Naive thymus-derived CD4-positive, alpha-beta T cell (primary cell): Measurements from ENCODE around the gene PTGES. TPM values are rescaled to one million over a fixed set of nuclear protein-coding genes. Genes with fewer than 3 reads are reported as not detected.
"Not testable (repeated sequence)": the region's sequence is repeated elsewhere in the genome, so short reads cannot be mapped to it uniquely, and the experiment has no call there.

Source experiments
- ATAC-seq: fragments of 150-1000 bp; cut with Tn5 transposase; 2 replicates; pipeline ENCODE4 v1.10.0; 2021; ENCODE audit warnings: mild to moderate bottlenecking, moderate library complexity
- CTCF ChIA-PET: fragments of 350-600 bp; sonication (Branson Sonifier 250); formaldehyde crosslinking; loops from one replicate; lab custom pipeline; 2021; ENCODE audit warnings: antibody characterized with exemption; lab: Charles Lee
- POLR2A ChIA-PET: fragments of 350-600 bp; sonication (Branson Sonifier 250); formaldehyde crosslinking; loops from one replicate; lab custom pipeline; 2021; ENCODE audit warnings: antibody characterized with exemption, inconsistent platforms; lab: Charles Lee
- DNase-seq, 9 donors: peaks; one replicate each; pipeline versions ENCODE4 v3.0.0 to v3.0.0-alpha.2; 2020 to 2022; ENCODE audit warnings: mixed read lengths in 1 of 9
- H3K27ac ChIP-seq: one replicate; pipeline ENCODE4 v1.7.0; 2013; ENCODE audit warnings: mild to moderate bottlenecking, low read depth, low read length, moderate library complexity
- H3K27me3 ChIP-seq, 2 donors: one replicate each; pipeline ENCODE4 v1.7.0; 2013; ENCODE audit warnings: low read length in 2 of 2, mild to moderate bottlenecking in 2 of 2, moderate library complexity in 2 of 2; ENCODE audit not compliant: control insufficient read depth in 2 of 2, insufficient read depth in 2 of 2
- H3K36me3 ChIP-seq, 3 experiments: 1 replicate in 2 of 3; 2 replicates in 1 of 3; pipeline ENCODE4 v1.7.0; 2013; ENCODE audit warnings: low read length in 3 of 3, mild to moderate bottlenecking in 3 of 3, moderate library complexity in 1 of 3; ENCODE audit not compliant: insufficient read depth in 3 of 3, control insufficient read depth in 2 of 3
- H3K4me1 ChIP-seq, 2 donors: one replicate each; pipeline ENCODE4 v1.7.0; 2013; ENCODE audit warnings: low read length in 2 of 2, mild to moderate bottlenecking in 2 of 2, moderate library complexity in 1 of 2; ENCODE audit not compliant: control insufficient read depth in 2 of 2, insufficient read depth in 2 of 2
- H3K4me3 ChIP-seq: 2 replicates; pipeline ENCODE4 v1.7.0; 2013; ENCODE audit warnings: mild to moderate bottlenecking, low read length
- H3K9me3 ChIP-seq, 3 experiments: 1 replicate in 2 of 3; 2 replicates in 1 of 3; pipeline ENCODE4 v1.7.0; 2013; ENCODE audit warnings: low read length in 3 of 3; ENCODE audit not compliant: control insufficient read depth in 2 of 3
- H3K27ac Mint-ChIP-seq, 9 donors: one replicate each; pipeline ENCODE4 v1.8.0; 2020 to 2022; ENCODE audit warnings: mixed read lengths in 9 of 9, mild to moderate bottlenecking in 8 of 9, moderate library complexity in 5 of 9, inconsistent platforms in 2 of 9
- H3K27me3 Mint-ChIP-seq, 5 donors: one replicate each; pipeline ENCODE4 v1.8.0; 2021 to 2022; ENCODE audit warnings: mixed read lengths in 5 of 5, mild to moderate bottlenecking in 1 of 5
- H3K36me3 Mint-ChIP-seq, 5 donors: one replicate each; pipeline ENCODE4 v1.8.0; 2020 to 2022; ENCODE audit warnings: mixed read lengths in 5 of 5, mild to moderate bottlenecking in 3 of 5, inconsistent platforms in 1 of 5
- H3K4me1 Mint-ChIP-seq, 7 donors: one replicate each; pipeline ENCODE4 v1.8.0; 2020 to 2022; ENCODE audit warnings: mixed read lengths in 7 of 7, mild to moderate bottlenecking in 3 of 7, inconsistent platforms in 1 of 7
- H3K4me3 Mint-ChIP-seq, 10 donors: one replicate each; pipeline ENCODE4 v1.8.0; 2020 to 2022; ENCODE audit warnings: mild to moderate bottlenecking in 10 of 10, mixed read lengths in 10 of 10, moderate library complexity in 6 of 10, inconsistent platforms in 2 of 10
- H3K9me3 Mint-ChIP-seq, 11 donors: one replicate each; pipeline ENCODE4 v1.8.0; 2020 to 2022; ENCODE audit warnings: mixed read lengths in 11 of 11, mild to moderate bottlenecking in 4 of 11, inconsistent platforms in 1 of 11, moderate library complexity in 1 of 11
- intact Hi-C, 2 donors: fragments of 100-400 bp; cut with micrococcal nuclease; formaldehyde crosslinking; loops; one replicate each; pipeline ENCODE4 v1.15.1; 2023
- polyA plus RNA-seq, 2 donors: library from polyadenylated mRNA; unstranded; fragments of 300-500 nt; fragmentation: Illumina TruSeq; gene quantifications; one replicate each; pipeline ENCODE4 v1.2.3, GENCODE V29; 2021
- total RNA-seq, 6 experiments: library from RNA in 5 of 6; stranded (reverse) in 5 of 6; gene quantifications; 1 replicate in 5 of 6; 2 replicates in 1 of 6; pipeline ENCODE4 v1.2.3 and lab custom pipeline; 2021 to 2026

The PTGES gene
- total and polyA plus RNA-seq, 7 experiments from 2014 or later: 0.19 to 1.1 (median 0.50) TPM; not detected in 4

GRCh38 chr9:129785866-129786265 lies 33.0 kb upstream of the PTGES start:
- peaks cover 5 to 14% (median 8%) of the 10 kb centered on the region in 7 donors for H3K4me1 Mint-ChIP-seq
- ChIA-PET POLR2A (no interaction called here), CTCF (interaction anchor here (0.7 to 6.6 kb wide), 4 partner anchors 33 to 60 kb away, joined by 3 to 66 read pairs (median 4); partner anchors contain the start of gene PTGES)

GRCh38 chr9:129784970-129785369 lies 32.1 kb upstream of the PTGES start:
- intact Hi-C loops, H3K4me3 Mint-ChIP-seq, H3K4me3 ChIP-seq, H3K36me3 ChIP-seq, H3K27ac Mint-ChIP-seq, H3K4me1 ChIP-seq, H3K27ac ChIP-seq, H3K36me3 Mint-ChIP-seq, POLR2A ChIA-PET, ATAC-seq, H3K9me3 Mint-ChIP-seq, H3K27me3 ChIP-seq, H3K4me1 Mint-ChIP-seq, DNase-seq, H3K9me3 ChIP-seq: not testable (repeated sequence)
- CTCF ChIA-PET: interaction anchor here (0.8 to 6.6 kb wide), 5 partner anchors 22 to 643 kb away, joined by 3 to 66 read pairs (median 5); no protein-coding TSS in a partner anchor
- peaks cover 0 to 19% (median 0%) of the 10 kb centered on the region in 5 donors for H3K27me3 Mint-ChIP-seq

More at GRCh38 chr9:129785866-129786265, 33.0 kb upstream of the PTGES start:
- no peaks in the 10 kb centered on the region for H3K36me3 Mint-ChIP-seq
- peaks cover 0 to 1% (median 0%) of the 10 kb centered on the region in 11 donors for H3K9me3 Mint-ChIP-seq
- peaks cover 0 to 3% of the 10 kb centered on the region in 2 donors for H3K4me1 ChIP-seq
- peaks cover 0 to 19% (median 0%) of the 10 kb centered on the region in 5 donors for H3K27me3 Mint-ChIP-seq
- no peak overlapping the region for H3K27ac Mint-ChIP-seq
- DNase-seq (no peak), ATAC-seq (no peak)
- H3K27ac ChIP-seq: no peak overlapping the region
- no peaks in the 10 kb centered on the region for H3K9me3 ChIP-seq
- no peaks in the 10 kb centered on the region for H3K36me3 ChIP-seq
- H3K27me3 ChIP-seq: no peaks in the 10 kb centered on the region
- intact Hi-C loops: no loop called here
- H3K4me3 Mint-ChIP-seq: no peak overlapping the region
- H3K4me3 ChIP-seq: no peak overlapping the region

GRCh38 chr9:129783516-129784361 lies 30.9 kb upstream of the PTGES start:
- no peaks in the 10 kb centered on the region for H3K27me3 ChIP-seq
- ChIA-PET CTCF (interaction anchor here (0.6 to 6.6 kb wide), 17 partner anchors 11 to 1646 kb away, joined by 3 to 66 read pairs (median 4); no protein-coding TSS in a partner anchor), POLR2A (interaction anchor here (0.7 to 1.3 kb wide), 2 partner anchors 46 to 59 kb away, joined by 3 read pairs; no protein-coding TSS in a partner anchor)
- Mint-ChIP-seq H3K36me3 (no peaks in the 10 kb centered on the region), H3K27me3 (peaks cover 0 to 20% (median 0%) of the 10 kb centered on the region in 5 donors), H3K4me1 (peaks cover 0 to 6% (median 4%) of the 10 kb centered on the region in 7 donors), H3K9me3 (peaks cover 0 to 1% (median 0%) of the 10 kb centered on the region in 11 donors), H3K27ac (no peak overlapping the region), H3K4me3 (peak overlapping the region in 1 of 10 donors; percentile 42)
- DNase-seq (peak; percentile 44 to 83 (median 76)), ATAC-seq (peak; percentile 99)
- no peaks in the 10 kb centered on the region for H3K36me3 ChIP-seq
- H3K27ac ChIP-seq: no peak overlapping the region
- H3K4me1 ChIP-seq: no peaks in the 10 kb centered on the region
- intact Hi-C loops: loop anchor here (1.0 to 2.0 kb wide), 9 partner anchors 45 to 652 kb away; partner anchors contain the start of gene ASB6 (in 2 of the 2)
- H3K4me3 ChIP-seq: no peak overlapping the region
- no peaks in the 10 kb centered on the region for H3K9me3 ChIP-seq

GRCh38 chr9:129781981-129782380 lies 29.1 kb upstream of the PTGES start:
- ChIA-PET CTCF (interaction anchor here (0.6 to 6.6 kb wide), 7 partner anchors 9 to 701 kb away, joined by 3 to 66 read pairs (median 6); partner anchors contain the start of gene DOLPP1), POLR2A (interaction anchor here (1.1 to 1.2 kb wide), 2 partner anchors 44 to 200 kb away, joined by 3 to 4 read pairs; no protein-coding TSS in a partner anchor)
- Histone ChIP-seq H3K4me1 (no peaks in the 10 kb centered on the region), H3K27ac (no peak overlapping the region), H3K4me3 (no peak overlapping the region), H3K36me3 (no peaks in the 10 kb centered on the region), H3K27me3 (no peaks in the 10 kb centered on the region), H3K9me3 (no peaks in the 10 kb centered on the region)
- no peak for DNase-seq
- no peak overlapping the region for H3K27ac Mint-ChIP-seq
- ATAC-seq: no peak
- H3K9me3 Mint-ChIP-seq: peaks cover 0 to 1% (median 0%) of the 10 kb centered on the region in 11 donors
- no peaks in the 10 kb centered on the region for H3K36me3 Mint-ChIP-seq
- intact Hi-C loops: loop anchor here in 1 of 2 donors (2.0 kb wide), 2 partner anchors 55 to 643 kb away; no protein-coding TSS in a partner anchor
- no peak overlapping the region for H3K4me3 Mint-ChIP-seq
- peaks cover 4 to 17% (median 9%) of the 10 kb centered on the region in 5 donors for H3K27me3 Mint-ChIP-seq
- peaks cover 7 to 15% (median 12%) of the 10 kb centered on the region in 7 donors for H3K4me1 Mint-ChIP-seq

GRCh38 chr9:129781131-129781530 lies 28.3 kb upstream of the PTGES start:
- ATAC-seq (no peak), DNase-seq (no peak)
- peaks cover 4 to 17% (median 9%) of the 10 kb centered on the region in 5 donors for H3K27me3 Mint-ChIP-seq
- Histone ChIP-seq H3K4me3 (no peak overlapping the region), H3K27me3 (no peaks in the 10 kb centered on the region), H3K27ac (no peak overlapping the region), H3K9me3 (no peaks in the 10 kb centered on the region), H3K36me3 (no peaks in the 10 kb centered on the region), H3K4me1 (no peaks in the 10 kb centered on the region)
- CTCF ChIA-PET: interaction anchor here (1.2 to 6.6 kb wide), 4 partner anchors 8 to 649 kb away, joined by 3 to 66 read pairs (median 7); no protein-coding TSS in a partner anchor
- no peaks in the 10 kb centered on the region for H3K36me3 Mint-ChIP-seq
- H3K9me3 Mint-ChIP-seq: no peaks in the 10 kb centered on the region
- intact Hi-C loops: no loop called here
- H3K4me3 Mint-ChIP-seq: no peak overlapping the region
- H3K4me1 Mint-ChIP-seq: peaks cover 7 to 18% (median 13%) of the 10 kb centered on the region in 7 donors
- H3K27ac Mint-ChIP-seq: no peak overlapping the region
- POLR2A ChIA-PET: interaction anchor here (1.2 kb wide), 1 partner anchor 199 kb away, joined by 3 read pairs; no protein-coding TSS in a partner anchor

GRCh38 chr9:129779560-129780190 lies 26.8 kb upstream of the PTGES start:
- H3K4me1 Mint-ChIP-seq: peaks cover 7 to 18% (median 13%) of the 10 kb centered on the region in 7 donors

More at GRCh38 chr9:129779560-129780190, 26.8 kb upstream of the PTGES start:
- CTCF ChIA-PET: no interaction called here
- Mint-ChIP-seq H3K27ac (no peak overlapping the region), H3K9me3 (peaks cover 0 to 2% (median 0%) of the 10 kb centered on the region in 11 donors), H3K4me3 (no peak overlapping the region), H3K27me3 (peaks cover 4 to 20% (median 9%) of the 10 kb centered on the region in 5 donors), H3K36me3 (no peaks in the 10 kb centered on the region)
- ATAC-seq (no peak), DNase-seq (no peak)
- no peaks in the 10 kb centered on the region for H3K27me3 ChIP-seq
- POLR2A ChIA-PET: no interaction called here
- H3K9me3 ChIP-seq: no peaks in the 10 kb centered on the region
- H3K36me3 ChIP-seq: no peaks in the 10 kb centered on the region
- intact Hi-C loops: no loop called here
- H3K4me3 ChIP-seq: no peak overlapping the region
- no peaks in the 10 kb centered on the region for H3K4me1 ChIP-seq
- H3K27ac ChIP-seq: no peak overlapping the region
